Mucosa of descending colon (tissue), 3 donors: ENCODE results near the gene CD248. TPM values are rescaled to one million over a fixed set of nuclear protein-coding genes. Genes with fewer than 3 reads are reported as not detected.
"Not testable (repeated sequence)": the region's sequence is repeated elsewhere in the genome, so short reads cannot be mapped to it uniquely, and the experiment has no call there.

Experiments used
- ATAC-seq: fragments of 200-7000 bp; cut with Tn5 transposase; one replicate; pipeline ENCODE4 v1.9.1; 2020; ENCODE audit warnings: mild to moderate bottlenecking, moderate library complexity
- DNase-seq, 3 donors: peaks; one replicate each; pipeline ENCODE4 v3.0.0-alpha.2; 2020
- H3K36me3 ChIP-seq: fragments of 200-600 bp; one replicate; pipeline ENCODE4 v1.8.0; 2021; ENCODE audit warnings: low read depth, mild to moderate bottlenecking
- H3K4me1 ChIP-seq: fragments of 200-600 bp; one replicate; pipeline ENCODE4 v1.8.0; 2021; ENCODE audit warnings: low read depth, mild to moderate bottlenecking
- H3K4me3 ChIP-seq: fragments of 200-600 bp; one replicate; pipeline ENCODE4 v1.8.0; 2021; ENCODE audit warnings: mild to moderate bottlenecking
- H3K9me3 ChIP-seq: fragments of 200-600 bp; one replicate; pipeline ENCODE4 v1.8.0; 2021; ENCODE audit warnings: mild to moderate bottlenecking
- intact Hi-C, 2 donors: fragments of 100-400 bp; cut with DNase I in 1 of 2; cut with micrococcal nuclease in 1 of 2; formaldehyde crosslinking; loops; one replicate each; pipeline versions ENCODE4 v1.11.0 to v1.11.1; 2022; cut with DNase I, micrococcal nuclease
- total RNA-seq, 3 donors: library from RNA; stranded (reverse); fragmentation: NEBNext Ultra II Directional in 2 of 3; extraction: Animal tissue kit (Norgen Biotek cat#: 25700) in 2 of 3; gene quantifications; one replicate each; pipeline versions ENCODE4 v1.2.1 to v1.2.4, GENCODE V29; 2021 to 2023
- TF ChIP-seq, protein P1 (sequence below): fragments of 200-600 bp; IDR thresholded peaks from one replicate; pipeline ENCODE4 v1.8.0; 2022; ENCODE audit warnings: antibody characterized with exemption, mild to moderate bottlenecking
- donor health status: DM: no; HTN: no; CAD: no; lungs with moderate emphysema.
- donor health status: DM: no; HTN: no; CAD: no.
- donor health status: DM: no; HTN: yes; CAD: no.

The CD248 gene
- total RNA-seq, 3 donors from 2014 or later, result 4.5 to 37.7 (median 28.5) TPM

DNA sequence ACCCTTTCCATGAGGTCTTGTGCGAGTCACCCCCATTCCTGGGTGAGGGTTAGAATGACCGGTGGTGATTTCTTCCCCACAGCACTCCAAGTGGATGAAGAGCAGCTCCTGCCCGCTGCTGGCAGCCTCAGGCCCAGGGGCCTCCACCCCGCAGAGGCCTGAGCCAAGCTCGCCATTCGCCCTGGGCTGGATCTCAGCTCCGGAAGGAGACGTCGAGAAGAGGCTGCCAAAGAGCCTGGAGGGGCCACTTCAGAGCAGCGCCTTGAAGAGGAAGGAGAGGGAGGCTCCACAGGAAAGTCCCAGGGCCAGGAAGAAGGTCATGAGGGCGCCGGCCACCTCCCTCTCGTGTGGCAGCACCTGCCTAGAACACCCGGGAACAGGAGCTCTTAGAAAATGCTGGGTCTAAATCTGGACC, 46.4 kb upstream of the CD248 start:
- intact Hi-C loops, result no loop called here
- DNase-seq, result peak in 2 of 3 donors; percentile 25 to 28
- Histone ChIP-seq H3K9me3 (no peaks in the 10 kb centered on the region), H3K4me1 (no peaks in the 10 kb centered on the region), H3K4me3 (no peak overlapping the region), H3K36me3 (no peaks in the 10 kb centered on the region)
- TF ChIP-seq, protein P1, sequence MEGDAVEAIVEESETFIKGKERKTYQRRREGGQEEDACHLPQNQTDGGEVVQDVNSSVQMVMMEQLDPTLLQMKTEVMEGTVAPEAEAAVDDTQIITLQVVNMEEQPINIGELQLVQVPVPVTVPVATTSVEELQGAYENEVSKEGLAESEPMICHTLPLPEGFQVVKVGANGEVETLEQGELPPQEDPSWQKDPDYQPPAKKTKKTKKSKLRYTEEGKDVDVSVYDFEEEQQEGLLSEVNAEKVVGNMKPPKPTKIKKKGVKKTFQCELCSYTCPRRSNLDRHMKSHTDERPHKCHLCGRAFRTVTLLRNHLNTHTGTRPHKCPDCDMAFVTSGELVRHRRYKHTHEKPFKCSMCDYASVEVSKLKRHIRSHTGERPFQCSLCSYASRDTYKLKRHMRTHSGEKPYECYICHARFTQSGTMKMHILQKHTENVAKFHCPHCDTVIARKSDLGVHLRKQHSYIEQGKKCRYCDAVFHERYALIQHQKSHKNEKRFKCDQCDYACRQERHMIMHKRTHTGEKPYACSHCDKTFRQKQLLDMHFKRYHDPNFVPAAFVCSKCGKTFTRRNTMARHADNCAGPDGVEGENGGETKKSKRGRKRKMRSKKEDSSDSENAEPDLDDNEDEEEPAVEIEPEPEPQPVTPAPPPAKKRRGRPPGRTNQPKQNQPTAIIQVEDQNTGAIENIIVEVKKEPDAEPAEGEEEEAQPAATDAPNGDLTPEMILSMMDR, result no peak
- no peak for ATAC-seq

DNA sequence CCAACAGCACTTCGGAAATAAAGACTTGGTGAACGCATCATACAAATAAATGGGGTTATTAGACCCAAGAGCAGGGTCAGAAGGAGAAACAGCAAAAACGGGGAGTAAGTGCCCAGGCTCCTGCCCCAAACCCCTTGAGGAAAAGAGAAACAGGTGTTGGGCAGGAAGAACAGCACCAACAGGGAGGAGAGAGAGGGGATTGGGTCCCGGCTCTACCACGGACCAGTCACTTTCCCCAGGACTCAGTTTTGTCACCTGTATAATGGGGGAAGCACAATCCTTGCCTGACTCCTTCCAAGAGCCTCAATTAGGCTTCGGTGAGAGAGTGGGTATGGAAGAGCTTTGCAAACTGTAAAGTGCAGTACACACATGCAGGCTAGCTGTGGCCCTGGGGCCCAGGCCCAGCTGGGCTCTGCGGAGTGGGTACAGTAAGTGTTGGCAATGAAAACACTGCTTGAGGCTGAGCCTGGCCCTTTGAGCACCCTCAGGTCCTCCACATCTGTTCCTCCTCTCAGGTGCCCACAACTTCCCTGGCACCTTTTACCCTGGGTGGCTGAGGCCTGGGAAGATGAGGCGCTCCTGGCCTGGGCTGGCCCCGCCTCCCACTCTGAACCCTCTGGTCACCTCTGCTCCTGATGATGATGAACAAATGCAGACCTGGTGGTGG, 45.8 kb upstream of the CD248 start:
- DNase-seq, result no peak
- H3K9me3 ChIP-seq, result no peaks in the 10 kb centered on the region
- no peak for ATAC-seq
- H3K36me3 ChIP-seq, result no peaks in the 10 kb centered on the region
- H3K4me3 ChIP-seq, result no peak overlapping the region
- TF ChIP-seq, protein P1, result no peak
- H3K4me1 ChIP-seq, result no peaks in the 10 kb centered on the region
- intact Hi-C loops, result no loop called here

- DNase-seq, result peak in 2 of 3 donors; percentile 17 to 21
- no peaks in the 10 kb centered on the region for H3K4me1 ChIP-seq
- intact Hi-C loops, result no loop called here
- no peaks in the 10 kb centered on the region for H3K36me3 ChIP-seq
- TF ChIP-seq, protein P1, result no peak
- ATAC-seq, result no peak
- no peaks in the 10 kb centered on the region for H3K9me3 ChIP-seq
- no peak overlapping the region for H3K4me3 ChIP-seq
These were observed 44.7 kb upstream of the CD248 start for GRCh38 chr11:66361502-66361941.

GRCh38 chr11:66360406-66361073, 43.7 kb upstream of the CD248 start:
- ATAC-seq (no peak), DNase-seq (peak in 1 of 3 donors; percentile 14)
- TF ChIP-seq, protein P1, result no peak
- intact Hi-C loops, result no loop called here
- no peaks in the 10 kb centered on the region for H3K4me1 ChIP-seq
- no peak overlapping the region for H3K4me3 ChIP-seq
- H3K36me3 ChIP-seq, result no peaks in the 10 kb centered on the region
- no peaks in the 10 kb centered on the region for H3K9me3 ChIP-seq

- no peaks in the 10 kb centered on the region for H3K9me3 ChIP-seq
- H3K4me1 ChIP-seq, result no peaks in the 10 kb centered on the region
- TF ChIP-seq, protein P1, result no peak
- H3K36me3 ChIP-seq, result no peaks in the 10 kb centered on the region
- peak in 1 of 3 donors; percentile 18 for DNase-seq
- intact Hi-C loops, result no loop called here
- no peak overlapping the region for H3K4me3 ChIP-seq
- ATAC-seq, result no peak
These were observed 42.8 kb upstream of the CD248 start for GRCh38 chr11:66359662-66360087.

DNA sequence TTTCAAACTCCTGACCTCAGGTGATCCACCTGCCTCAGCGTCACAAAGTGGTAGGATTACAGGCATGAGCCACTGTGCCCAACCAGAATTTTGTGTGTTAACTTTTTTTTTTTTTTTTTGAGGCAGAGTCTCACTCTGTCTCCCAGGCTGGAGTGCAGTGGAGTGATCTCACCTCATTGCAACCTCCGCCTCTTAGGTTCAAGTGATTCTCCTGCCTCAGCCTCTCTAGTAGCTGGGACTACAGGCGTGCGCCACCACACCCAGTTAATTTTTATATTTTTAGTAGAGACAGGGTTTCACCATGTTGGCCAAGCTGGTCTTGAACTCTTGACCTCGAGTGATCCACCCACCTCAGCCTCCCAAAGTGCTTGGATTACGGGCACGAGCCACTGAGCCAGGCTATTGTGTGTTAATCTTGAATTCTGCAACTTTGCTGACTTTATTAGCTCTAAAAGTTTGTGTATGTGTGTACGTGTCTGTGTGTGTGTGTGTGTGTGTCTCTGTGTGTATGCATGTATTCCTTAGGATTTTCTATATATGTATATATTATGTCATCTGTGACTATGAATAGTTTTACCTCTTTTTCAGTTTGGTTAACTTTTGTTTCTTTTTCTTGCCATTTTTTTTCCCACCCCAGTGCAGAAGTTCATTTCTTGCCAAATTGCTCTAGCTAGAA, 33.9 kb upstream of the CD248 start:
- H3K4me3 ChIP-seq, H3K9me3 ChIP-seq, ATAC-seq, H3K36me3 ChIP-seq, intact Hi-C loops: not testable (repeated sequence)
- H3K4me1 ChIP-seq, result peaks cover 35% of the 10 kb centered on the region
- peak; percentile 41 to 54 (median 51) for DNase-seq
